Transverse colon (tissue), 4 donors: ENCODE results near the gene KIF1A. TPM values are rescaled to one million over a fixed set of nuclear protein-coding genes. Genes with fewer than 3 reads are reported as not detected.

ENCODE experiments used
- DNase-seq: peaks from one replicate; pipeline ENCODE4 v3.0.0-alpha.2; 2019
- H3K27ac ChIP-seq, 4 donors: fragments of 200-600 bp; sonication (generic); 2 replicates each; pipeline ENCODE4 v1.5.1; 2016 to 2018; ENCODE audit warnings: inconsistent platforms in 4 of 4
- H3K27me3 ChIP-seq: fragments of 200-600 bp; sonication (generic); 2 replicates; pipeline ENCODE4 v1.5.1; 2017; ENCODE audit warnings: inconsistent platforms
- H3K36me3 ChIP-seq, 4 donors: fragments of 200-600 bp; sonication (generic); 2 replicates each; pipeline ENCODE4 v1.5.1; 2017 to 2019; ENCODE audit warnings: inconsistent platforms in 4 of 4
- H3K4me1 ChIP-seq, 4 donors: fragments of 200-600 bp; sonication (generic); 2 replicates each; pipeline ENCODE4 v1.5.1; 2017 to 2020; ENCODE audit warnings: inconsistent platforms in 4 of 4
- H3K4me3 ChIP-seq, 4 donors: fragments of 200-600 bp; sonication (generic); 1 replicate in 1 of 4; 2 replicates in 3 of 4; pipeline versions ENCODE4 v1.5.1 to v1.6.1; 2017 to 2019; ENCODE audit warnings: inconsistent platforms in 4 of 4
- H3K9me3 ChIP-seq, 2 donors: fragments of 200-600 bp; sonication (generic); 2 replicates each; pipeline ENCODE4 v1.5.1; 2017 to 2019; ENCODE audit warnings: inconsistent platforms in 2 of 2
- CTCF ChIP-seq, 5 experiments: fragments of 200-600 bp in 3 of 5; fragments of 450-650 bp in 2 of 5; sonication (generic) in 3 of 5; IDR thresholded peaks; 1 replicate in 2 of 5; 2 replicates in 3 of 5; pipeline ENCODE4 v1.5.1; 2016 to 2017; ENCODE audit warnings: antibody characterized with exemption in 5 of 5, inconsistent platforms in 3 of 5, mild to moderate bottlenecking in 2 of 5, moderate library complexity in 1 of 5
- EP300 ChIP-seq: sonication (generic); formaldehyde crosslinking; IDR thresholded peaks from one replicate; pipeline ENCODE4 v1.6.1; 2017; ENCODE audit warnings: antibody characterized with exemption, low read depth
- POLR2A ChIP-seq: fragments of 450-650 bp; IDR thresholded peaks from one replicate; pipeline ENCODE4 v1.6.1; 2016; ENCODE audit warnings: antibody characterized with exemption, mild to moderate bottlenecking, moderate library complexity
- POLR2AphosphoS5 ChIP-seq, 3 donors: sonication (generic); formaldehyde crosslinking; IDR thresholded peaks; one replicate each; pipeline ENCODE4 v1.6.1; 2016; ENCODE audit warnings: antibody characterized with exemption in 3 of 3
- WGBS, 2 donors: methylation state at CpG; one replicate each; pipeline ENCODE4 v1.1.5; 2018; ENCODE audit warnings: low coverage in 1 of 2; 5-methylcytosine and 5-hydroxymethylcytosine counted together
- in situ Hi-C, 4 donors: fragments of 200-750 bp; cut with MboI; loops; one replicate each; pipeline versions ENCODE4 v1.15.0 to v1.15.1; 2017; ENCODE audit warnings: low sequenced_read_pairs in 3 of 4, low pct_ligation_motif_present in 1 of 4, low pct_unique_long_range_greater_than_20kb in 1 of 4
- intact Hi-C: fragments of 100-400 bp; cut with DNase I; formaldehyde crosslinking; loops from one replicate; pipeline ENCODE4 v1.15.1; 2023; ENCODE audit warnings: low total_unique reads
- total RNA-seq, 4 donors: library from RNA; depleted of rRNA; stranded (reverse); fragments of >200 nt; gene quantifications; one replicate each; pipeline ENCODE4 v1.1.0, GENCODE V29; 2016

Gene KIF1A
- total RNA-seq, 4 donors from 2014 or later: 0.40 to 3.4 (median 2.9) TPM

- 25% methylated on average over 3 of the region's 9 CpGs; no CpG with 5 or more reads in 1 of the 2 donors for WGBS, 2 donors
- TF ChIP-seq POLR2AphosphoS5 (IDR thresholded peaks at IDR 0.05) (no peak), POLR2A (no peak)
- H3K36me3 ChIP-seq: no peaks in the 10 kb centered on the region
- peaks cover 26% of the 10 kb centered on the region for H3K27me3 ChIP-seq
- no peak overlapping the region for H3K27ac ChIP-seq
- no peaks in the 10 kb centered on the region for H3K4me1 ChIP-seq
- no peak for DNase-seq
- no peaks in the 10 kb centered on the region for H3K9me3 ChIP-seq
- no peak overlapping the region for H3K4me3 ChIP-seq
- intact Hi-C loops: no loop called here
- in situ Hi-C loops: no loop called here
These were observed 88.9 kb downstream of the KIF1A start for GRCh38 chr2:240731178-240731545.

DNA sequence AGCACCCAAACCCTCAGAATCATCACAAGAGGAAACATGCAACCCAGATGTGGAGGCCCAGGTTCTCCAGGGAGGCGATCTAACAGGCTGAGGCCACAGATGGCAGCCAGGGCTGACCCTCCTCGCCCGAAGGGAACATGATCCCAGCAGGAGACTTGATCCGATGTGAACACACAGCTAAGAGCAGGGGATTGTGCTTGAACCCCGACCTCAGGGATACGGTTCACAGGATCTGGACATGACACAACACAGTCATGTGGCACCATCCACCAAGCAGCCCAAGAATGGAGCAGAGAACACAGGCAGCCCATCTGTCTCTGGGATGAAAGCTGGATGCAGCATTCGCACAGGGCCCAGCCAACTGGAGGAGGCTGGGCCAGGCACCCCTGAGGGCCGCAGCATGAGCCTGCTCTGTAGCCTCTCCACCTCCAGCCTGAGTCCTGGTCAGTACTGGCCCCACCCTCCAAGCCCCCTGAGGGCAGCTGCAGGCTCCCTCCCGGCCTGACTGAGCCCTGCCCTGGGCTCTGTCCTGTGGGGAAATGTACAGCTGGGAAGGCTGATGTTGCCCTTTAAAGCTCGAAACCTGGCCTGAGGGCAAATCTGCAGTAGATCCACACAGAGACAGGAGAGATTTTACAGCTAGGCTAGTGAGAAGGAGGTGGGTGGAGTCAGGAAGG is 89.4 kb downstream of the KIF1A start:
- H3K36me3 ChIP-seq: no peaks in the 10 kb centered on the region
- in situ Hi-C loops (no loop called here), intact Hi-C loops (no loop called here)
- peaks cover 26% of the 10 kb centered on the region for H3K27me3 ChIP-seq
- no peak overlapping the region for H3K27ac ChIP-seq
- no peak for DNase-seq
- 80% methylated on average over 7 of the region's 10 CpGs; no CpG with 5 or more reads in 1 of the 2 donors for WGBS, 2 donors
- TF ChIP-seq CTCF (IDR thresholded peaks at IDR 0.05) (no peak), POLR2A (no peak), POLR2AphosphoS5 (IDR thresholded peaks at IDR 0.05) (no peak), EP300 (no peak)
- no peaks in the 10 kb centered on the region for H3K4me1 ChIP-seq
- H3K9me3 ChIP-seq: no peaks in the 10 kb centered on the region
- no peak overlapping the region for H3K4me3 ChIP-seq

DNA sequence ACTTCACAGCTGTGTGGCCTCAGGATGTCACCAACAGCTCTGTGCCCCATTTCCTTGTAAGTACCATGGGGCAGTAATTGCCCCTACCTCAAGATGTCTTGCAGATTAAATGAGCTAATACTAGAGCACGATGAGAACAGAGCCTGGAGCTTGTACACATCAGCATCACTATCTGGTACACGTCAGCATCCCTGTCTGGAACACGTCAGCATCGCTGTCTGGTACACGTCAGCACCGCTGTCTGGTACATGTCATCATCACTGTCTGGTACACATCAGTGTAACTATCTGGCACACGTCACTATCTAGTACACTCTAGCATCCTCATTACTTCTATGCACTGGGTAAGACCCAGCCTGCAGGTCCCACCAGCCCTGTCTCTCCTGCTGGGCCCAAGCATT is 91.2 kb downstream of the KIF1A start:
- WGBS, 2 donors: 73% methylated on average over 7 of the region's 7 CpGs; no CpG with 5 or more reads in 1 of the 2 donors

DNA sequence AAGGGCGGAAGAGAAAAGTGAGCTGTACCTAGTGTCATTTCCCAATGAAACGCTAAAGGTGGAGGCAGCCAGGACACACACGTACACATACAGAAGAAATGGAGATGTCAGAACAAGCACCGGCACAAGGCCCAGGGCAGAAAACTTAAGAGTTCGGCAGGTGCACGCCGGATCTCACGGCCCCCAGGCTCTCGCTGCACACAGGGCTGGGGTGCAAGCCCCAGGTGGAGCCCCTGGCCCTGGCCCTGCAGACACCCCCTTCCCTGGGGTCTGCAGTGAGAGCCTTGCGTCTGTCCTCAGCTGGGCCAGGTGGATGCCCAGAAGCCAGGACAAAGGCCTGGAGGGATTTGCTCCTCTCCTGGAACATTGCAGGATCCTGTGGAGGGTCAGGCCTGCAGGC is 91.7 kb downstream of the KIF1A start:
- no peaks in the 10 kb centered on the region for H3K9me3 ChIP-seq
- in situ Hi-C loops: no loop called here
- H3K27ac ChIP-seq: no peak overlapping the region
- H3K27me3 ChIP-seq: peaks cover 16% of the 10 kb centered on the region
- DNase-seq: no peak
- H3K4me3 ChIP-seq: no peak overlapping the region
- no peak for TF ChIP-seq POLR2A
- TF ChIP-seq CTCF (IDR thresholded peaks at IDR 0.05): no peak
- TF ChIP-seq POLR2AphosphoS5 (IDR thresholded peaks at IDR 0.05): no peak
- no peak for TF ChIP-seq EP300
- no peaks in the 10 kb centered on the region for H3K4me1 ChIP-seq
- 92 to 100% methylated on average over 1 to 10 of the region's 10 CpGs for WGBS, 2 donors
- H3K36me3 ChIP-seq: no peaks in the 10 kb centered on the region
- intact Hi-C loops: no loop called here

More for the DNA sequence above, 91.2 kb downstream of the KIF1A start:
- intact Hi-C loops: no loop called here
- in situ Hi-C loops: no loop called here
- Histone ChIP-seq H3K4me1 (no peaks in the 10 kb centered on the region), H3K36me3 (no peaks in the 10 kb centered on the region), H3K27me3 (peaks cover 16% of the 10 kb centered on the region), H3K27ac (no peak overlapping the region), H3K4me3 (no peak overlapping the region), H3K9me3 (no peaks in the 10 kb centered on the region)
- no peak for DNase-seq
- no peak for TF ChIP-seq POLR2AphosphoS5 (IDR thresholded peaks at IDR 0.05)
- TF ChIP-seq CTCF (IDR thresholded peaks at IDR 0.05): no peak
- no peak for TF ChIP-seq POLR2A
- no peak for TF ChIP-seq EP300

DNA sequence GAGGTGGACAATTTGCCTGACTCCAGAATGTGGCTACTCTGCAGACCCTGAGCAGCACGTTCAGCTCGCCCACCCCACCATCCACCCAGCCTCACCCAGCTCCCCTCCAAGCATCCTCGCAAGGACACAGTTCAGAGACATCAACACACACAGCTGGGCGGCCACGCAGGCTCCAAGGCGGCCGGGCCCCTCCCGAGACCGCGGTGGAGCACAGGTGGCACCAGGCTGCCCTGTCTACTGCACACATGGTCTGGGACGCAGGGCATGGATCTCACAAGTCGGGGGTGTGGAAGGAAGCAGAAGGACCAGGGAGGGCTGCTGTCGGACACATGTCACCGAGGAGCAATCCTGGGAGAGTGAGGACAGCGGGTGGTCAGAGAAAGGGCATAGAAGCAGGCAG is 92.1 kb downstream of the KIF1A start:
- no peak overlapping the region for H3K4me3 ChIP-seq
- 84% methylated on average over 12 of the region's 15 CpGs; no CpG with 5 or more reads in 1 of the 2 donors for WGBS, 2 donors
- no peaks in the 10 kb centered on the region for H3K4me1 ChIP-seq
- no peaks in the 10 kb centered on the region for H3K36me3 ChIP-seq
- no peaks in the 10 kb centered on the region for H3K9me3 ChIP-seq
- H3K27ac ChIP-seq: no peak overlapping the region
- TF ChIP-seq CTCF (IDR thresholded peaks at IDR 0.05) (no peak), EP300 (no peak), POLR2A (no peak), POLR2AphosphoS5 (IDR thresholded peaks at IDR 0.05) (no peak)
- H3K27me3 ChIP-seq: peaks cover 16% of the 10 kb centered on the region
- intact Hi-C loops: no loop called here
- DNase-seq: no peak
- in situ Hi-C loops: no loop called here
